Esophagus squamous epithelium (tissue), 4 donors: ENCODE data around the gene CPNE4.

ENCODE experiments used
- POLR2A ChIP-seq, 4 donors: fragments of 450-650 bp; IDR thresholded peaks; one replicate each; pipeline ENCODE4 v1.6.1; 2017; ENCODE audit warnings: antibody characterized with exemption in 4 of 4, mild to moderate bottlenecking in 4 of 4, moderate library complexity in 3 of 4
- TF ChIP-seq, protein P1 (sequence below), 6 experiments: fragments of 450-650 bp in 4 of 6; fragments of 200-600 bp in 2 of 6; sonication (generic) in 2 of 6; IDR thresholded peaks; one replicate each; pipeline ENCODE4 v1.5.1; 2016 to 2019; ENCODE audit warnings: antibody characterized with exemption in 6 of 6, mild to moderate bottlenecking in 4 of 6, moderate library complexity in 4 of 6

DNA sequence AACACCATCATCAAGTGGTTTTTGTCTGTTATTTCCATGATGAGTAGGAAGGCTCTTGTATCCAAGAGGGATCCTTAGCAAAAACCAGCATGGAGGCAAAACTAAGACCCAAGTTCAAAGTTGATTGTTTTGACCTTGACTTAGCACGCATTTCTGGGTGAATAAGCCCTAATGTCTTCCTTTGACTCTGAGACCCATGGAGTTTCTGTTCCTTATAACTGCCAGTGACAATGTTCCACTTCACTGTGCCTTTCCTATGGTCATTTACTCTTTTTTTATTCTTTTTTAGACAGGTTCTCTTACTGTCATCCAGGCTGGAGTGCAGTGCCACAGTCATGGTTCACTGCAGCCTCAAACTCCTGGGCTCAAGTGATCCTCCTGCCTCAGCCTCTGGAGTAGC is 413.8 kb downstream of the CPNE4 start:
- TF ChIP-seq, protein P1, sequence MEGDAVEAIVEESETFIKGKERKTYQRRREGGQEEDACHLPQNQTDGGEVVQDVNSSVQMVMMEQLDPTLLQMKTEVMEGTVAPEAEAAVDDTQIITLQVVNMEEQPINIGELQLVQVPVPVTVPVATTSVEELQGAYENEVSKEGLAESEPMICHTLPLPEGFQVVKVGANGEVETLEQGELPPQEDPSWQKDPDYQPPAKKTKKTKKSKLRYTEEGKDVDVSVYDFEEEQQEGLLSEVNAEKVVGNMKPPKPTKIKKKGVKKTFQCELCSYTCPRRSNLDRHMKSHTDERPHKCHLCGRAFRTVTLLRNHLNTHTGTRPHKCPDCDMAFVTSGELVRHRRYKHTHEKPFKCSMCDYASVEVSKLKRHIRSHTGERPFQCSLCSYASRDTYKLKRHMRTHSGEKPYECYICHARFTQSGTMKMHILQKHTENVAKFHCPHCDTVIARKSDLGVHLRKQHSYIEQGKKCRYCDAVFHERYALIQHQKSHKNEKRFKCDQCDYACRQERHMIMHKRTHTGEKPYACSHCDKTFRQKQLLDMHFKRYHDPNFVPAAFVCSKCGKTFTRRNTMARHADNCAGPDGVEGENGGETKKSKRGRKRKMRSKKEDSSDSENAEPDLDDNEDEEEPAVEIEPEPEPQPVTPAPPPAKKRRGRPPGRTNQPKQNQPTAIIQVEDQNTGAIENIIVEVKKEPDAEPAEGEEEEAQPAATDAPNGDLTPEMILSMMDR (IDR thresholded peaks at IDR 0.05): no peak
- TF ChIP-seq POLR2A (IDR thresholded peaks at IDR 0.05): no peak
